Fibroblast of mammary gland (primary cell): Measurements from ENCODE around the gene MESD.
A peak's percentile ranks its signal among the peaks of the same experiment; 100 is the strongest.

Experiments
- DNase-seq: peaks from one replicate; pipeline ENCODE4 v3.0.0-alpha.2; 2010; ENCODE audit warnings: low read depth
- H3K4me3 ChIP-seq: 2 replicates; pipeline ENCODE4 v1.5.1; 2011; ENCODE audit warnings: low read depth, mild to moderate bottlenecking, low read length, moderate library complexity; ENCODE audit not compliant: control insufficient read depth
- CTCF ChIP-seq: conservative IDR thresholded peaks from 2 replicates; pipeline ENCODE4 v1.5.1; 2011; ENCODE audit warnings: low read depth, low read length, inconsistent platforms; ENCODE audit not compliant: control insufficient read depth, insufficient read depth

Gene MESD

GRCh38 chr15:80989518-80990478 lies at the start of gene MESD:
Gene MESD, minus strand, starts transcription at chr15:80989819. Its CDS starts 28 bp downstream, at chr15:80989791.
- no peak for TF ChIP-seq CTCF
- H3K4me3 ChIP-seq, result peak within 1 kb of the TSS; percentile 94
- DNase-seq, result peak; percentile 92

DNA sequence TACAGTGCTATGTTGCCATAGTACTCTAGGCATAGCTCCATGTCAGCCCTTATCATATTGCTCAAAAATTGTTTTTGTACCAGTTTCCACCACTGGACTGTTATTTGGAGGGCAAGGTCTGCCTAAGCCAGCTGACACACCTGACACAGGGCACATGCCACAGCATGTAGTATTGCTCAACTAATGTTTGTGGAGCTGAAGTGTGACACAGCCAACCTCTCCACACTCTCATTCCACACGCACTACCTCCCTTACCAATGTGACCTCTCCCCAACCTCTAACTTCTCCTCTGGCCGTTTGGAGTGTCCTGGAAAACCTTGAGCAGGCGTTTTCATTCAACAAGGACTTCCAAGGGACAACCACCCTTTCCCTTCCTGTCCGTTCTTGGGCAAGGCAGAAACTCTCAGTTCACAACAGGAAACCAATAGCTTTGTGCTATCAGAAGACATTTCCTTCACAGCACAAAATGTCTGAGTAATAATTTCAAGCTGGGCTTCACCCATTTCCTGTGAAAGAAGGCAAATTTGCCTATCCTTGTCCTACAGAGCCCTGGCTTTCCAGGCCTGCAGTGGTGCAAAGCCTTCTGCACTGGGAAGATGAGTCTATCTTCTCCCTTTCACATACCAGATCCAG lies 49.5 kb upstream of the MESD start:
- no peak for TF ChIP-seq CTCF
- no peak overlapping the region for H3K4me3 ChIP-seq

GRCh38 chr15:81037952-81038743 lies 48.5 kb upstream of the MESD start:
- TF ChIP-seq CTCF, result no peak
- H3K4me3 ChIP-seq, result no peak overlapping the region
- no peak for DNase-seq

More for the DNA sequence above, 49.5 kb upstream of the MESD start:
- DNase-seq, result no peak

GRCh38 chr15:81033508-81033907 lies 43.9 kb upstream of the MESD start:
- H3K4me3 ChIP-seq, result no peak overlapping the region
- DNase-seq, result no peak
- TF ChIP-seq CTCF, result no peak

- TF ChIP-seq CTCF, result no peak
- DNase-seq, result no peak
- no peak overlapping the region for H3K4me3 ChIP-seq
Measured at GRCh38 chr15:81032818-81033217, 43.2 kb upstream of the MESD start.

- H3K4me3 ChIP-seq, result no peak overlapping the region
- no peak for TF ChIP-seq CTCF
- no peak for DNase-seq
Measured at GRCh38 chr15:81032355-81032754, 42.7 kb upstream of the MESD start.
